BJ (cell line): ENCODE data around the gene CLPSL2. TPM values are rescaled to one million over a fixed set of nuclear protein-coding genes. Genes with fewer than 3 reads are reported as not detected.

Experiments used
- CTCF ChIA-PET: fragments of 350-600 bp; formaldehyde crosslinking; extraction: SDS; loops from one replicate; lab custom pipeline; 2021; ENCODE audit warnings: antibody characterized with exemption, inconsistent platforms; lab: Yijun Ruan, JAX
- POLR2A ChIA-PET: fragments of 300-600 bp; sonication (Branson Sonifier 250); formaldehyde crosslinking; extraction: SDS; loops from one replicate; lab custom pipeline; 2021; ENCODE audit warnings: antibody characterized with exemption; lab: Charles Lee
- DNase-seq: peaks from one replicate; pipeline ENCODE4 v3.0.0-alpha.2; 2011; ENCODE audit warnings: low read depth
- H3K27me3 ChIP-seq: 2 replicates; pipeline ENCODE4 v1.6.0; 2011; ENCODE audit warnings: low read length; ENCODE audit not compliant: control insufficient read depth, insufficient read depth
- H3K36me3 ChIP-seq: 2 replicates; pipeline ENCODE4 v1.5.1; 2011; ENCODE audit warnings: low read length; ENCODE audit not compliant: control insufficient read depth, insufficient read depth
- H3K4me3 ChIP-seq: 2 replicates; pipeline ENCODE4 v1.5.1; 2011; ENCODE audit warnings: low read depth, mild to moderate bottlenecking, control low read depth, low read length
- CTCF ChIP-seq: IDR thresholded peaks from 2 replicates; pipeline ENCODE4 v1.5.1; 2011; ENCODE audit warnings: low read depth, mild to moderate bottlenecking, control low read depth, inconsistent platforms, low read length, moderate library complexity; ENCODE audit not compliant: insufficient read depth
- polyA plus RNA-seq: library from polyadenylated mRNA; depleted of rRNA; stranded (reverse); fragments of >200 nt; gene quantifications from 2 replicates; pipeline ENCODE4 v1.2.3, GENCODE V29; 2011; rRNA removed

Gene CLPSL2
- polyA plus RNA-seq, 1 experiment, result not detected

GRCh38 chr6:35817515-35817914 is 41.1 kb downstream of the CLPSL2 start:
- Histone ChIP-seq H3K27me3 (no peaks in the 10 kb centered on the region), H3K36me3 (no peaks in the 10 kb centered on the region), H3K4me3 (no peak overlapping the region)
- TF ChIP-seq CTCF, result no peak
- POLR2A ChIA-PET, result no interaction called here
- DNase-seq, result no peak
- CTCF ChIA-PET, result interaction anchor here (1.0 kb wide), 1 partner anchor 11 kb away, joined by 3 read pairs; no protein-coding TSS in a partner anchor

GRCh38 chr6:35823601-35824000 is 47.2 kb downstream of the CLPSL2 start:
- H3K4me3 ChIP-seq, result no peak overlapping the region
- DNase-seq, result no peak
- POLR2A ChIA-PET, result no interaction called here
- H3K27me3 ChIP-seq, result no peaks in the 10 kb centered on the region
- CTCF ChIA-PET, result interaction anchor here (0.6 kb wide), 1 partner anchor 18 kb away, joined by 5 read pairs; no protein-coding TSS in a partner anchor
- no peaks in the 10 kb centered on the region for H3K36me3 ChIP-seq
- no peak for TF ChIP-seq CTCF

- no peaks in the 10 kb centered on the region for H3K36me3 ChIP-seq
- no peak for TF ChIP-seq CTCF
- CTCF ChIA-PET, result no interaction called here
- no peak for DNase-seq
- POLR2A ChIA-PET, result no interaction called here
- H3K4me3 ChIP-seq, result no peak overlapping the region
- H3K27me3 ChIP-seq, result no peaks in the 10 kb centered on the region
These were observed 48.3 kb downstream of the CLPSL2 start for GRCh38 chr6:35824552-35825192.

Other genes starting within 250 kb of the CLPSL2 start
- gene FKBP5, start 87.7 kb upstream of the CLPSL2 start, polyA plus RNA-seq, result 1.6 and 2.3 TPM in 2 replicates
- gene ARMC12, start 39.6 kb upstream of the CLPSL2 start, polyA plus RNA-seq, result 0.56 and 0.96 TPM in 2 replicates
- gene CLPSL1, start 4.4 kb downstream of the CLPSL2 start, polyA plus RNA-seq, result not detected in 2 replicates
- not detected in 2 replicates for gene CLPS, start 20.7 kb downstream of the CLPSL2 start, polyA plus RNA-seq
- gene LHFPL5, start 28.8 kb downstream of the CLPSL2 start, polyA plus RNA-seq, result not detected in 2 replicates
- gene SRPK1, start 144.5 kb downstream of the CLPSL2 start, polyA plus RNA-seq, result 12.6 and 26.0 TPM in 2 replicates
- 0.12 TPM in 1 of 2 replicates, not detected in the other for gene SLC26A8, start 248.0 kb downstream of the CLPSL2 start, polyA plus RNA-seq